HG03108 (cell line): ENCODE measurements around the gene GLB1L.
"Not testable (repeated sequence)": the region's sequence is repeated elsewhere in the genome, so short reads cannot be mapped to it uniquely, and the experiment has no call there.

Experiments used
- ATAC-seq: cut with Tn5 transposase; IDR thresholded peaks from one replicate; pipeline ENCODE4 v1.9.1; 2021; ENCODE audit warnings: moderate library complexity; ENCODE audit not compliant: unreplicated experiment

Gene GLB1L

GRCh38 chr2:219209236-219210195, 35.7 kb downstream of the GLB1L start:
- no peak for ATAC-seq

DNA sequence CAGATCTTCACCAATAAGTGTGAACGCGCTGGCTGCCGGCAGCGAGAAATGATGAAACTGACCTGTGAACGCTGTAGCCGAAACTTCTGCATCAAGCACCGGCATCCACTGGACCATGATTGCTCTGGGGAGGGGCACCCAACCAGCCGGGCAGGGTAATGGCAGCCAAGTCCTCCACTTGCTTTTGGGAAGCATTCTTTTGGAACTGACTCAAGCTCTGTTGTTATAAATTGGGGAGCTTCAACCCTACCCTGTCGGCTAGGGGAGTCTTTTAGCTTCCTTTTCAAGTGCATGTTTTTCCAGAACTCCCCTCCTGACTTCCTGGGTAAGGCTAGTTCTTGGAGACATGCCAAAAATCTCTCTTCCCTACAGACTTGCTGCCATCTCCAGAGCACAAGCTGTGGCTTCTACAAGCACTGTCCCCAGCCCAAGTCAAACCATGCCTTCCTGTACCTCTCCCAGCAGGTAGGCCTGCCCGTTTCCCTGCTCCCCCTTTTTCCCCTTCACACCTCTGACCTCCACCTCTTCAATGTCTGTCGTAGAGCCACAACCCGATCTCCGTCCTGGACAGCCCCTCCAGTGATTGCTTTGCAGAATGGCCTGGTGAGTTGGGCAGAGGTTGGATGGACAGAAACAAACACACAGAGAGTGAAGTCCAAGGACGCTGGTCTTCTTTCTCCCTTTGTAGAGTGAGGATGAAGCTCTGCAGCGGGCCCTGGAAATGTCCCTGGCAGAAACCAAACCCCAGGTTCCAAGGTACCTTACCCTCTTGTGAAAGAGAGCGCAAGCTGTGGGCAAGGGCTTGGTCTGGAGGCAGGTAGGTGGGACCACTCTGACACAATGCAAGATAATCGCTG, 37.1 kb downstream of the GLB1L start:
- ATAC-seq: no peak

- no peak for ATAC-seq
Observed at GRCh38 chr2:219207134-219207883, 37.9 kb downstream of the GLB1L start.

DNA sequence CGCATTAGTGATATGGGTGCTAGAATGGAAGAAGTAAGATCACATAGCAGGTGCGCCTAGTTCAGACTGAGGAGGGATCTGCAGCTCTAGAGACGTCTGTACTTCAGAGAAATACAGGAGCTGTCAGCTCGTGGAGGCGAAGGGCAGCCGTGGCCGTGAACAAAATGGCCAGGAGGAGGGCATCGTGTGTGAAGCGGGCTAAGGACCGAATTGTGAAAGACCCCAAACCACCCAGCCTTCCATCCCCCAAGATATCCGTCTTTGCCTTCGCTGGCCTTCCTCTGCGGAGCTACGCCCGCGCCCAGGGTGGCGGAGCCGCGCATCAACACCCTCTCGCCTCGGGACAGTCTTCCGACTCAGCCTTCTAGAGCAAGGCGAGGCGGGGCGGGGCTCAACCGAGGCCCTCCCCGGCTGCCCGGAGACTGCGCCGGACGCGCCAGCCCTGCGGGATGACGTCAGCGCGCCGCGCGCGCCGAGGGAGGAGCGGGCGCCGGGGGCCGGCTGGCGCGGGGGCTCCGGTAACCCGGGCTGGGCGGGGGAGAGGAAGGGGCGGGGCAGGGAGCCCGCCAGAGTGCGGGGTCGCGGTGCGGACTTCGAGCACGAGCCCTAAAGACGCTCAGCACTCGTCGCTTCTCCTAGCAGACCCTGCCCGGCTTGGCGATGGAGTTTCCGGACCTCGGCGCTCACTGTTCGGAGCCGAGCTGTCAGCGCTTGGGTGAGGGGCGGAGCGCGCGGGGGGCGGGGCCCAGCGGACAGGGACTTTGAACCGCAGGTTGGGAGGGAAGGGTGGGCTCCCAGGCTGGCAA, 38.7 kb downstream of the GLB1L start, which contains the start of gene ZFAND2B:
ZFAND2B (plus strand) TSS at position 455 of the 806 bp plus-strand sequence; CDS start at position 661, 206 bp downstream.
- ATAC-seq: peak; percentile 98

DNA sequence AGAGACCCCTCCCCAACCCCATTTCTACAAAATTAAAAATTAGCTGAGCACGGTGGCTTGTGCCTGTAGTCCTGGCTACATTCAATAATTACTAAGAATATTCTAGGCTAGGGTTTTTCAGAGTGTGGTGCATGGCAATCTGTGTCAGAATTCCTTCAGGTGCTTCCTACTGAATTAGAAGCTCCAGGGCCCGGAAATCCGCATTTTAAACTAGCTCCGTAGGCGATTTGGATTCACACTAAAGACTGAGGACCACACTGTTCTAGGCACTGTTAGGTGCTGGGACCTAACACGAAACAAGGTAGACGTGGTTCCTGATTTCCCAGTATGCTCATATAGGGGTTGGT, 39.3 kb downstream of the GLB1L start:
- no peak for ATAC-seq

DNA sequence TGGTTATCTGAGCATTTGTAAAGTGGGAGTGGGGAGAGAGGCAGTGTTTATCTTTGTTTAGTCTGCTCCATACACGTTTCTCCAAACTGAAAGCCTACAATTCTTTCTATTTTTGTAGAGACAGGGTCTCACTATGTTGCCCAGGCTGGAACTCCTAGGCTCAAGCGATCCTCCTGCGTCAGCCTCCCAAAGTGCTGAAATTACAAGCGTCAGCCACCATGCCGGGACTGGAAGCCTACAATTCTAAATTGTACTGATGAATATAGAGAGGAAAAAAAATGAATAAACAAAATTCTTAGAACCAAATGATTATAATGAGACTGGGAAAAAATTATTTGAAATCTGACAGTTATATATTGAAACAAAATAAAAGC, 40.1 kb downstream of the GLB1L start:
- no peak for ATAC-seq

GRCh38 chr2:219204425-219205164, 40.6 kb downstream of the GLB1L start:
- ATAC-seq: no peak

DNA sequence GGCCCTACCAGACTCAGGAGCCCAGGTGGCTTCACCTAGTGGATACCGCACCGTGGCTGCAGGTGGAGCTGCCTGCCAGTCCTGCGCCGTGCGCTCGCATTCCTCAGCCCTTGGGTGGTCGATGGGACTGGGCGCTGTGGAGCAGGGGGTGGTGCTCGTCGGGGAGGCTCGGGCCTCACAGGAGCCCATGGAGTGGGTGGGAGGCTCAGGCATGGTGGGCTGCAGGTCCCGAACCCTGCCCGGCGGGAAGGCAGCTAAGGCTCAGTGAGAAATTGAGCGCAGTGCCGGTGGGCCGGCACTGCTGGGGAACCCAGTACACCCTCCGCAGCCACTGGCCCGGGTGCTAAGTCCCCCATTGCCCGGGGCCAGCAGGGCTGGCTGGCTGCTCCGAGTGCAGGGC, 43.9 kb downstream of the GLB1L start:
- not testable (repeated sequence) for ATAC-seq

- not testable (repeated sequence) for ATAC-seq
Observed at GRCh38 chr2:219200502-219201326, 44.5 kb downstream of the GLB1L start.

DNA sequence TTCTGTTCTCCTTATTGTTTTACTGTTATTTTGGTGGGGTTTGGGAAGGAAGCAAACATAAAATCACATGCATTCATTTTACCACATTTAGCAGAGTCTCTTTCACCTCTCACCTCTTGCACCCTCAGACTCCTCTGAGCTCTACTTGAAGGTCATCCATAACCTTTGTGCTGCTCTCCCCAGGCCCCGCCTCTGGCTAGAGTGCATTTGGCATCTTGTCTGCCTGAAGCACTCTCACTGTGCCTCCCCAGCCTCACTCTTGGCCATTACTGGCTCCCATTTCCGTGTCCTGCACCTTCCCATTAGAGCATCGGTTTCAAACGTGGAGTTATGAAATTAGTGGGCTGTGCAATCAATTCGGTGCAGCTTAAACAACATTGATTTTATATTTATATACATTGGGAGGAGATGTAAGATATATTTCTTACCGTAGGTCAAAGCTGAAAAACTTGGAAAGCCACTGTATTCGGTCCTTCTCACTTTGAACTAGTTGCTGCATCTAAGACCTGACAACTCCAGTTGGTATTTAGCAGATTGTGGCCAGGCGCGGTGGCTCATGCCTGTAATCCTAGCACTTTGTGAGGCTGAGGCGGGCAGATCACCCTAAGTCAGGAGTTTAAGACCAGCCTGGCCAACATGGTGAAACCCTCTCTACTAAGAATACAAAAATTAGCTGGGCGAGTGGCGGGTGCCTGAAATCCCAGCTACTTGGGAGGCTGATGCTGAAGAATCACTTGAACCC, 45.6 kb downstream of the GLB1L start:
- ATAC-seq: no peak

- ATAC-seq: no peak
Observed at GRCh38 chr2:219198974-219199373, 46.3 kb downstream of the GLB1L start.

DNA sequence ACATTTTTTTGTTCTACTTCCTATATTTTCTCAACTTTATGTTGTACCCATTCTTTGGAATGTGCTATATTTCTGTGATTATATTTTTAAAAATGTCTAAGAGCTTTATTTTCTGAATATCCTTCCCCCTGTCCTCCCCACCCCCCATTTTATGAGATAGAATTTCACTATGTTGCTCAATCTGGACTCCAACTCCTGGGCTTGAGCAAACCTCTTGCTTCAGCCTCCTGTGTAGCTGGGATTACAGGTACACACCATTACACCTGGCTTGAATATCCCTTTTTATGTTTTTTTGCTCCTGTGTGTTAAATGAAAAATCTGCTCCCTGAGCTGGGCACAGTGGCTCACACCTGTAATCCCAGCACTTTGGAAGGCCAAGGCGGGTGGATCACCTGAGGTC, 47.9 kb downstream of the GLB1L start:
- no peak for ATAC-seq

DNA sequence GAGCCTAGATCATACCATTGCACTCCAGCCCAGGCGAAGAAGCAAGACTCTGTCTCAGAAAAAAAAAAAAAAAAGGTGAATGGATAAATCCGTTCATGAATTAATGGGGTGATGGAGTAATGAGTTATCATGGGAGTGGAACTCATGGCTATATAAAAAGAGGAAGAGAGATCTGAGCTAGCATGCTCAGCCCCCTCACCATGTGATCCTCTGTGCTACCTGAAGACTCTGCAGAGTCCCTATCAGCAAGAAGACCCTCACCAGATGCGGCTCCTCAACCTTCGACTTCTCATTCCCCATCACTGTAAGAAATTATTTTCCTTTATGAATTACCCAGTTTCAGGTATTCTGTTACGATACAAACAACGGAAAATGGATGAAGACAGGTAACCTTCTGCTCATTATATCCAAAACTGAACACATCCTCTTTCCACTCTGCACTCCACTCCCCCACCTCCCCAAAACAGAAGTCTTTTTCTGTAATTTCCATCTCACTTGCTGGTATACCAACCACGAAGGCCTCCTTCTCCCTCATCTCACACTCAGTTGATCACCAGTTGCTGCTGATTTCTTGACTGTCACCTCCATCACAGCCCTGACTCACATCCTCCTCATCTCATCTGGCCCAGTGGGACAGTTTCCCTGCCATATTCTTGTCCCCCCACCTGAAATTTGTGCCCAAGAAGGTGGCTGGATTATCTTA, 58.3 kb downstream of the GLB1L start:
- no peak for ATAC-seq
